Right forelimb (tissue), 1 donor: ENCODE results near the gene PKP1.
"Not testable (repeated sequence)": the region's sequence is repeated elsewhere in the genome, so short reads cannot be mapped to it uniquely, and the experiment has no call there.

ENCODE experiments used
- DNase-seq: peaks from one replicate; pipeline ENCODE4 v3.0.0-alpha.2; 2018

Gene PKP1

GRCh38 chr1:201282931-201283829 lies at the start of gene PKP1:
TSS of gene PKP1 (plus strand) at chr1:201283506. CDS start at chr1:201283703, 197 bp downstream.
- peak; percentile 73 for DNase-seq

GRCh38 chr1:201239646-201240045 lies 43.7 kb upstream of the PKP1 start:
- not testable (repeated sequence) for DNase-seq

- DNase-seq, result no peak
These were observed 43.1 kb upstream of the PKP1 start for GRCh38 chr1:201240171-201240570.

- no peak for DNase-seq
These were observed 41.6 kb upstream of the PKP1 start for GRCh38 chr1:201241736-201242135.

- no peak for DNase-seq
These were observed 38.2 kb upstream of the PKP1 start for GRCh38 chr1:201245082-201245481.

- DNase-seq, result no peak
These were observed 34.4 kb upstream of the PKP1 start for GRCh38 chr1:201248721-201249559.

- no peak for DNase-seq
These were observed 32.8 kb upstream of the PKP1 start for GRCh38 chr1:201250326-201251011.

GRCh38 chr1:201251411-201251810 lies 31.9 kb upstream of the PKP1 start:
- DNase-seq, result no peak

GRCh38 chr1:201251851-201252430 lies 31.4 kb upstream of the PKP1 start:
- no peak for DNase-seq

GRCh38 chr1:201252944-201253371 lies 30.3 kb upstream of the PKP1 start:
- no peak for DNase-seq

GRCh38 chr1:201253411-201253810 lies 29.9 kb upstream of the PKP1 start:
- no peak for DNase-seq

GRCh38 chr1:201253906-201254624 lies 29.2 kb upstream of the PKP1 start:
- DNase-seq, result no peak

- peak; percentile 81 for DNase-seq
These were observed 28.5 kb upstream of the PKP1 start for GRCh38 chr1:201254625-201255478.

- DNase-seq, result no peak
These were observed 27.6 kb upstream of the PKP1 start for GRCh38 chr1:201255479-201256362.

GRCh38 chr1:201258132-201258531 lies 25.2 kb upstream of the PKP1 start:
- DNase-seq, result not testable (repeated sequence)

- DNase-seq, result no peak
These were observed 24.5 kb upstream of the PKP1 start for GRCh38 chr1:201258763-201259230.

GRCh38 chr1:201259476-201260235 lies 23.6 kb upstream of the PKP1 start:
- DNase-seq, result no peak

- DNase-seq, result peak; percentile 69
These were observed 23.1 kb upstream of the PKP1 start for GRCh38 chr1:201260236-201260590.
